Panc1 (cell line): ENCODE measurements around the gene B4GAT1. TPM values are rescaled to one million over a fixed set of nuclear protein-coding genes. Genes with fewer than 3 reads are reported as not detected.

Experiments used
- ATAC-seq: fragments of 200-7000 bp; cut with Tn5 transposase; 2 replicates; pipeline ENCODE4 v1.9.1; 2020; ENCODE audit warnings: mild to moderate bottlenecking, moderate library complexity
- BruUV-seq: library from RNA; stranded (reverse); fragments of 400-500 nt; replicated peaks from 2 replicates; lab custom pipeline; 2021; lab: Mats Ljungman, UMichigan
- CTCF ChIA-PET: fragments of 300-600 bp; sonication (Branson Sonifier 250); formaldehyde crosslinking; loops from one replicate; lab custom pipeline; 2022; ENCODE audit warnings: antibody characterized with exemption; lab: Charles Lee
- POLR2A ChIA-PET: fragments of 300-600 bp; sonication (Branson Sonifier 250); formaldehyde crosslinking; loops from one replicate; lab custom pipeline; 2022; ENCODE audit warnings: antibody characterized with exemption; lab: Charles Lee
- DNase-seq: peaks from one replicate; pipeline ENCODE4 v3.0.0-alpha.2; 2010; ENCODE audit warnings: low read depth, low spot score
- H3K27ac ChIP-seq: 2 replicates; pipeline ENCODE4 v1.5.1; 2011; ENCODE audit warnings: mild to moderate bottlenecking, low read length, inconsistent platforms
- H3K27me3 ChIP-seq: fragments of 200-500 bp; sonication (Bioruptor generic); 2 replicates; pipeline ENCODE4 v1.6.0; 2014; ENCODE audit warnings: low read length, inconsistent platforms; ENCODE audit not compliant: control insufficient read depth, insufficient read depth
- H3K36me3 ChIP-seq: fragments of 200-500 bp; sonication (Bioruptor generic); 2 replicates; pipeline ENCODE4 v1.5.1; 2014; ENCODE audit warnings: inconsistent platforms, mild to moderate bottlenecking, low read length, moderate library complexity; ENCODE audit not compliant: control insufficient read depth, insufficient read depth
- H3K4me1 ChIP-seq: 2 replicates; pipeline ENCODE4 v1.5.1; 2011; ENCODE audit warnings: inconsistent platforms, mild to moderate bottlenecking, low read length, moderate library complexity; ENCODE audit not compliant: control insufficient read depth, insufficient read depth
- H3K4me3 ChIP-seq, 2 experiments: 2 replicates each; pipeline ENCODE4 v1.5.1; 2011 to 2012; ENCODE audit warnings: low read depth in 2 of 2, low read length in 2 of 2, mild to moderate bottlenecking in 2 of 2, inconsistent platforms in 1 of 2, moderate library complexity in 1 of 2
- H3K9me3 ChIP-seq: fragments of 200-500 bp; sonication (Bioruptor generic); 2 replicates; pipeline ENCODE4 v1.5.1; 2014; ENCODE audit warnings: low read depth, mild to moderate bottlenecking, inconsistent platforms, low read length, moderate library complexity; ENCODE audit not compliant: control insufficient read depth, insufficient read depth
- CTCF ChIP-seq: fragments of 450-650 bp; IDR thresholded peaks from 2 replicates; pipeline ENCODE4 v1.5.1; 2017; ENCODE audit warnings: mild to moderate bottlenecking
- POLR2AphosphoS5 ChIP-seq: IDR thresholded peaks from 2 replicates; pipeline ENCODE4 v1.6.1; 2012; ENCODE audit warnings: mild to moderate bottlenecking, low read depth, low read length, moderate library complexity
- REST ChIP-seq, 2 experiments: IDR thresholded peaks; 2 replicates each; pipeline ENCODE4 v1.6.1; 2011 to 2012; ENCODE audit warnings: low read depth in 2 of 2, control low read depth in 1 of 2, low read length in 1 of 2, mild to moderate bottlenecking in 1 of 2, moderate library complexity in 1 of 2; ENCODE audit not compliant: insufficient read depth in 1 of 2
- SIN3A ChIP-seq: IDR thresholded peaks from 2 replicates; pipeline ENCODE4 v1.6.1; 2012; ENCODE audit warnings: low read depth, mild to moderate bottlenecking, low read length, moderate library complexity, borderline replicate concordance; ENCODE audit not compliant: insufficient read depth
- TCF7L2 ChIP-seq: IDR thresholded peaks from 2 replicates; pipeline ENCODE4 v1.6.1; 2011; ENCODE audit warnings: mild to moderate bottlenecking, low read depth, low read length, inconsistent platforms
- in situ Hi-C: cut with HindIII; loops from 2 replicates; pipeline ENCODE4 v1.10.0; 2016; ENCODE audit warnings: low sequenced_read_pairs, low pct_unique_long_range_greater_than_20kb
- intact Hi-C: fragments of 100-400 bp; cut with micrococcal nuclease; formaldehyde crosslinking; loops from one replicate; pipeline ENCODE4 v1.10.0; 2022; ENCODE audit not compliant: unreplicated experiment
- total RNA-seq: library from RNA; stranded (reverse); gene quantifications from one replicate; pipeline ENCODE4 v1.2.1, GENCODE V29; 2021; ENCODE audit not compliant: unreplicated experiment

Gene B4GAT1
- total RNA-seq, 1 experiment from 2014 or later: 29.3 TPM

- in situ Hi-C loops: no loop called here
- ATAC-seq: no peak
- Histone ChIP-seq H3K27ac (no peak overlapping the region), H3K4me3 (no peak overlapping the region), H3K36me3 (no peaks in the 10 kb centered on the region), H3K9me3 (no peaks in the 10 kb centered on the region), H3K4me1 (peaks cover 6% of the 10 kb centered on the region), H3K27me3 (no peaks in the 10 kb centered on the region)
- no peak for DNase-seq
- ChIA-PET POLR2A (no interaction called here), CTCF (interaction anchor here (1.2 kb wide), 1 partner anchor 18 kb away, joined by 5 read pairs; no protein-coding TSS in a partner anchor)
- intact Hi-C loops: no loop called here
- TF ChIP-seq SIN3A (no peak), REST (IDR thresholded peaks at IDR 0.05; ENCODE audit: insufficient read depth in 1 of 2, low read depth in 2 of 2, low read length in 1 of 2) (no peak), TCF7L2 (no peak), POLR2AphosphoS5 (no peak), CTCF (no peak)
- no TSS peak for BruUV-seq
Observed at GRCh38 chr11:66310324-66310723, 37.1 kb downstream of the B4GAT1 start.

GRCh38 chr11:66309475-66309874 is 38.0 kb downstream of the B4GAT1 start:
- Histone ChIP-seq H3K9me3 (no peaks in the 10 kb centered on the region), H3K36me3 (no peaks in the 10 kb centered on the region), H3K27me3 (no peaks in the 10 kb centered on the region), H3K4me1 (peaks cover 6% of the 10 kb centered on the region), H3K4me3 (no peak overlapping the region), H3K27ac (no peak overlapping the region)
- ChIA-PET CTCF (interaction anchor here (1.2 kb wide), 1 partner anchor 19 kb away, joined by 5 read pairs; no protein-coding TSS in a partner anchor), POLR2A (no interaction called here)
- no peak for ATAC-seq
- intact Hi-C loops: no loop called here
- TF ChIP-seq SIN3A (no peak), REST (IDR thresholded peaks at IDR 0.05; ENCODE audit: insufficient read depth in 1 of 2, low read depth in 2 of 2, low read length in 1 of 2) (no peak), CTCF (no peak), POLR2AphosphoS5 (no peak), TCF7L2 (no peak)
- no peak for DNase-seq
- in situ Hi-C loops: no loop called here
- BruUV-seq: no TSS peak
